IgD-negative memory B cell (primary cell): ENCODE data around the gene PCBP2. TPM values are rescaled to one million over a fixed set of nuclear protein-coding genes. Genes with fewer than 3 reads are reported as not detected.
"Not testable (repeated sequence)": the region's sequence is repeated elsewhere in the genome, so short reads cannot be mapped to it uniquely, and the experiment has no call there.

Source experiments
- H3K27ac Mint-ChIP-seq, 3 donors: one replicate each; pipeline ENCODE4 v1.8.0; 2020 to 2022; ENCODE audit warnings: mild to moderate bottlenecking in 3 of 3, mixed read lengths in 3 of 3, moderate library complexity in 1 of 3
- H3K27me3 Mint-ChIP-seq: one replicate; pipeline ENCODE4 v1.8.0; 2021; ENCODE audit warnings: mixed read lengths
- H3K36me3 Mint-ChIP-seq: one replicate; pipeline ENCODE4 v1.8.0; 2020; ENCODE audit warnings: mild to moderate bottlenecking, mixed read lengths
- H3K4me1 Mint-ChIP-seq, 3 donors: one replicate each; pipeline ENCODE4 v1.8.0; 2020 to 2022; ENCODE audit warnings: mixed read lengths in 3 of 3, mild to moderate bottlenecking in 1 of 3
- H3K4me3 Mint-ChIP-seq, 4 donors: one replicate each; pipeline ENCODE4 v1.8.0; 2020 to 2022; ENCODE audit warnings: mild to moderate bottlenecking in 4 of 4, mixed read lengths in 4 of 4, moderate library complexity in 3 of 4
- H3K9me3 Mint-ChIP-seq, 3 donors: one replicate each; pipeline ENCODE4 v1.8.0; 2020 to 2021; ENCODE audit warnings: mixed read lengths in 3 of 3, mild to moderate bottlenecking in 1 of 3
- polyA plus RNA-seq: library from polyadenylated mRNA; unstranded; fragments of 300-500 nt; fragmentation: Illumina TruSeq; gene quantifications from one replicate; pipeline ENCODE4 v1.2.3, GENCODE V29; 2021

The PCBP2 gene
- 111 TPM for polyA plus RNA-seq

DNA sequence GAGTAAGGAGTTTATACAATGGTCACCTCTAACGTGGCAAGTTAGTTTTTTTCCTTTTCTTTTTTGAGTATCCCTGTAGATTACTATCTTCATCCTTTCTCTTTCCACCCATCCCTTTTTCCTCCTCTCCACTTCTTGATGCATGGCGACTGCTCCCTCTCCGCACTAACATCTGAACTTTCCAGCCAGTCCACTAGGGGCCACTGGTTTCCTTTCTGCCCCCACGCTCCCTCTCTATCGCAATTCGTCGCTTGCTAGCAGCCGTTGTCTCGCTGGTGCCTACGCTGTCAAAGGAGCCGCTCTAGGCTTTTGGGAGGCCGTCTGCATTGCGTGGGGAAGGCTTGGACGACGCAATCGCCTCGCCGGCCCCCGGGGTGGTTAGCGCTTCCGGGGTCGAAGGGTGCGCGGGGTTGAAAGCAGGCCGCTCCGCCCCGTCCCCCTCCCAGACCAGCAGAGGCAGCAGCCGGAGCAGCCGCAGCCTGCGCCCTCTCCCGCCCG, at the start of gene PCBP2:
Gene PCBP2 (plus strand): TSS at position 442 of the 498 bp plus-strand sequence. CDS start 2,699 bp downstream, outside the sequence.
- peaks cover 22 to 30% (median 22%) of the 10 kb centered on the region in 3 donors for H3K4me1 Mint-ChIP-seq
- H3K9me3 Mint-ChIP-seq = no peaks in the 10 kb centered on the region
- peak within 1 kb of the TSS; percentile 16 to 98 (median 95) for H3K27ac Mint-ChIP-seq
- peaks cover 9% of the 10 kb centered on the region for H3K36me3 Mint-ChIP-seq
- H3K27me3 Mint-ChIP-seq = no peaks in the 10 kb centered on the region
- peak within 1 kb of the TSS; percentile 33 to 99 (median 98) for H3K4me3 Mint-ChIP-seq

GRCh38 chr12:53402351-53402750, 49.6 kb upstream of the PCBP2 start:
- H3K4me3 Mint-ChIP-seq, H3K9me3 Mint-ChIP-seq, H3K36me3 Mint-ChIP-seq, H3K27ac Mint-ChIP-seq, H3K27me3 Mint-ChIP-seq: not testable (repeated sequence)
- H3K4me1 Mint-ChIP-seq = peaks cover 4 to 11% (median 7%) of the 10 kb centered on the region in 3 donors

DNA sequence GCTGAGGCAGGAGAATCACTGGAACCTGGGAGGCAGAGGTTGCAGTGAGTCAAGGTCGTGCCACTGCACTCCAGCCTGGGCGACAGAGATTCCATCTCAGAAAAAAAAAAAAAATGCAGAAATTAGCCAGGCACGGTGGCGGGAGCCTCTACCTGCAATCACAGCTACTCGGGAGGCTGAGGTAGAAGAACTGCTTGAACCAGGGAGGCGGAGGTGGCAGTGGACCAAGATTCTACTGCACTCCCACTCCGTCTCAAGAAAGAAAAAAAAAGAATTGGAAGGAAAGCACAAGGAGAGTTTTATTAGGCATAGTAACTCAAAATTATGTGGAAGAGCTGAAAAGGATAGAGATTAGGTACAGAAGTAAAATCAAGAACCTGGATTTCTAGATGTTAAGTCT, 49.0 kb upstream of the PCBP2 start:
- H3K4me1 Mint-ChIP-seq = peaks cover 2 to 8% (median 5%) of the 10 kb centered on the region in 3 donors
- H3K36me3 Mint-ChIP-seq = peaks cover 4% of the 10 kb centered on the region
- peak overlapping the region in 1 of 3 donors; percentile 46 for H3K27ac Mint-ChIP-seq

DNA sequence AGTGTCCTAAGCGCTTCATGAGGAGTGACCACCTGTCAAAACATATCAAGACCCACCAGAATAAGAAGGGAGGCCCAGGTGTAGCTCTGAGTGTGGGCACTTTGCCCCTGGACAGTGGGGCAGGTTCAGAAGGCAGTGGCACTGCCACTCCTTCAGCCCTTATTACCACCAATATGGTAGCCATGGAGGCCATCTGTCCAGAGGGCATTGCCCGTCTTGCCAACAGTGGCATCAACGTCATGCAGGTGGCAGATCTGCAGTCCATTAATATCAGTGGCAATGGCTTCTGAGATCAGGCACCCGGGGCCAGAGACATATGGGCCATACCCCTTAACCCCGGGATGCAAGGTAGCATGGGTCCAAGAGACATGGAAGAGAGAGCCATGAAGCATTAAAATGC, 41.0 kb upstream of the PCBP2 start:
- no peaks in the 10 kb centered on the region for H3K9me3 Mint-ChIP-seq
- H3K4me3 Mint-ChIP-seq = no peak overlapping the region
- H3K27ac Mint-ChIP-seq = no peak overlapping the region
- H3K4me1 Mint-ChIP-seq = peaks cover 10 to 16% (median 11%) of the 10 kb centered on the region in 3 donors
- peaks cover 9% of the 10 kb centered on the region for H3K36me3 Mint-ChIP-seq
- H3K27me3 Mint-ChIP-seq = no peaks in the 10 kb centered on the region

More for the DNA sequence above, 49.0 kb upstream of the PCBP2 start:
- no peaks in the 10 kb centered on the region for H3K27me3 Mint-ChIP-seq
- no peak overlapping the region for H3K4me3 Mint-ChIP-seq
- H3K9me3 Mint-ChIP-seq = no peaks in the 10 kb centered on the region

- Mint-ChIP-seq H3K9me3 (no peaks in the 10 kb centered on the region), H3K27ac (peak overlapping the region in 1 of 3 donors; percentile 24), H3K36me3 (peaks cover 9% of the 10 kb centered on the region), H3K27me3 (no peaks in the 10 kb centered on the region), H3K4me1 (peaks cover 20 to 28% (median 22%) of the 10 kb centered on the region in 3 donors), H3K4me3 (no peak overlapping the region)
Observed at GRCh38 chr12:53413485-53414204, 38.3 kb upstream of the PCBP2 start.

DNA sequence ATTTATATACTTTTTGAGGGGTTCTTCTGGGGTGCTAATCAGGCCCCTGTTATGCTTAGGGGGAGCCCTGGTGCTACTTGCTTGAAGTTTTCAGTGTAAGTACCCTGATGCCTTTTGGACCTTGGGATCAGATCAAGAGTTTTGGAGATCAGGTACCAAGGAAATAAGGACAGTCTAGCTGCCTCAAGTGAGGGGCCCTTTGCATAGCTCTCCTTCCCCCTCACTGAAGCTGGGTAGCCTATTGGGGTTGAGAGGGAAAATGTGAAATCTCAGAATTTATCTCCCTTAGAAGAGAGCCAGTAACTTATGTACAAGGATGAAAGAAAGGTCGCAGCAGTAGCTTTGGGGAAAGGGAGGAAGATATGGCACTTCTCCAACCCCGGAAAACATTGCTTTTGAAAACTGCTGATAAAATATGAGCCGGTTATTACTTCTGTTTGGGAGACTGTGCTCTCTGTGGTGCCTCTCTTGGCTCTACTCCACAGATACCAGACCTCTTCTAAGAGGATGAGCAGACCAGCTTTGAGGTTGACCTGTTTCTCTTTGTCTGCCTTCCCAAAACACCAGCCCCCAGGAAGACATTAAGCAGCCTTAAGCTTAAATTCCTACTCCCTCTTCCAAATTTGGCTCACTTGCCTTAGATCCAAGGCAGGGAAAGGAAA, 37.0 kb upstream of the PCBP2 start:
- H3K36me3 Mint-ChIP-seq = peaks cover 6% of the 10 kb centered on the region
- no peaks in the 10 kb centered on the region for H3K9me3 Mint-ChIP-seq
- no peak overlapping the region for H3K4me3 Mint-ChIP-seq
- peaks cover 24 to 37% (median 31%) of the 10 kb centered on the region in 3 donors for H3K4me1 Mint-ChIP-seq
- H3K27me3 Mint-ChIP-seq = no peaks in the 10 kb centered on the region
- no peak overlapping the region for H3K27ac Mint-ChIP-seq

DNA sequence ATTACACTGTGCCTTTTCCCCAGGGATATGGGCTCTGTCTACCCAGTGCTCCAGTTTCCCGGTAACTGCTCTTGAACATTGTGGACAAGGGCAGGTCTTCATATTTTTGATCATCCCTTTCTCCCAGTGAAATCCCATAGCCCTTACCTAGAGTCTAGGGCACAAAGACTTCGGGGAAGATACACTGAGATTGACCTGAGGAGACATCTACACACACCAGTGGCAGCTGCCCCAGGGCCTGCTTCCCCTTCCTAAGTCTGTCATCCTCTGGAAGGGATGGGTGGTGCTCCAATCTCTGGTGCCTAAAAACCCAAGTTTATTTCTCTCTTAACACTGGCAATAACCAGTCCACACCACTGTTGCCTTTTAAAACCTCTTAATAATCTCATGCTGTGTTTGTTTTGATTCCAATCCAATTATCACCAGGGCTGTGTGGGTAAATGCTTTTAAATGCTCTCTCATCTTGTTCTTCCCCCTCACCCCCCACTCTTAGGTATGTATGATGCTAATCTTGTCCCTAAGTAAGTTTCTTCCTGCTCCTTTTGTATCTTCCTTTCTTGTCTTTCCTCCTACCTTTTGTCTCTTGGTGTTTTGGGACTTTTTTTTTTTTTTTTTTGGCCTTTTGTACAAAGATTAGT, 36.0 kb upstream of the PCBP2 start:
- H3K36me3 Mint-ChIP-seq, H3K4me3 Mint-ChIP-seq, H3K9me3 Mint-ChIP-seq, H3K27me3 Mint-ChIP-seq: not testable (repeated sequence)
- Mint-ChIP-seq H3K27ac (peak overlapping the region; percentile 41 to 65 (median 50)), H3K4me1 (peaks cover 24 to 37% (median 32%) of the 10 kb centered on the region in 3 donors)

DNA sequence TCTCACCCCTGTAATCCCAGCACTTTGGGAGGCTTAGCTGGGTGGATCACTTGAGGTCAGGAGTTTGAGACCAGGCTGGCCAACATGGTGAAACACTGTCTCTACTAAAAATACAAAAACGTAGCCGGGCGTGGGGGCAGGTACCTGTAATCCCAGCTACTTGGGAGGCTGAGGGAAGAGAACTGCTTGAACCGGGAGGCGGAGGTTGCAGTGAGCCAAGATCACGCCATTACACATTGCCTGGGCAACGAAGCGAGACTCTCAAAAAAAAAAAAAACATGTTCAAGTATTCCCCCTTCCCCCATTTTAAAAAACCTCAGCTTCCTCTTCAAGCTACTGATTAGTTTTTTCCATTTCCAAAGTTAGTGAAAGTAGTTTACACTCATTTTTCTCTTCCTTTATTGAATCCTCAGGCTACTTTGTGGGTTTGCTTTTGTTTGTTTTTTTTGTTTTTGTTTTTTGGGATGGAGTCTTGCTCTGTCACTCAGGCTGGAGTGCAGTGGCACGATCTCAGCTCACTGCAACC, 34.5 kb upstream of the PCBP2 start:
- Mint-ChIP-seq H3K4me1 (peaks cover 29 to 36% (median 32%) of the 10 kb centered on the region in 3 donors), H3K4me3 (peak overlapping the region in 2 of 4 donors; percentile 74 to 78), H3K27ac (peak overlapping the region in 2 of 3 donors; percentile 79 to 84)
- H3K9me3 Mint-ChIP-seq, H3K36me3 Mint-ChIP-seq, H3K27me3 Mint-ChIP-seq: not testable (repeated sequence)

DNA sequence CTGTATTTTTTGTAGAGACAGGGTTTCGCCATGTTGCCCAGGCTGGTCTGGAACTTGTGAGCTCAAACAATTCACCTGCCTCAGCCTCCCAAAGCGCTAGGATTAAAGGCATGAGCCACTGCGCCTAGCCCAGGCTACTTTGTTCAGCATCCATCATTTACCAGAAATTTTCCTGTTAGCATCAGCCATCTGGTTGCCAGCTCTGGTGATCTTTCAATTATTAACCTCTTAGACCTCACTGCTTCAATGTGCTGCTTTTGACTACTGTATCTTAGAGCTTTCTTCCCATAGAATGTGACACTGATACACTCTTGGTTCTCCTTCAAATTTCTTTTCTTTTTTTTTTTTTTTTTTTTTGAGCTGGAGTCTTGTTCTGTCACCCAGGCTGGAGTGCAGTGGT, 33.7 kb upstream of the PCBP2 start:
- H3K4me3 Mint-ChIP-seq = peak overlapping the region in 1 of 4 donors; percentile 45
- H3K4me1 Mint-ChIP-seq = peaks cover 22 to 28% (median 28%) of the 10 kb centered on the region in 3 donors
- H3K27ac Mint-ChIP-seq = peak overlapping the region in 2 of 3 donors; percentile 31 to 84
- no peaks in the 10 kb centered on the region for H3K27me3 Mint-ChIP-seq
- no peaks in the 10 kb centered on the region for H3K36me3 Mint-ChIP-seq
- H3K9me3 Mint-ChIP-seq = no peaks in the 10 kb centered on the region

DNA sequence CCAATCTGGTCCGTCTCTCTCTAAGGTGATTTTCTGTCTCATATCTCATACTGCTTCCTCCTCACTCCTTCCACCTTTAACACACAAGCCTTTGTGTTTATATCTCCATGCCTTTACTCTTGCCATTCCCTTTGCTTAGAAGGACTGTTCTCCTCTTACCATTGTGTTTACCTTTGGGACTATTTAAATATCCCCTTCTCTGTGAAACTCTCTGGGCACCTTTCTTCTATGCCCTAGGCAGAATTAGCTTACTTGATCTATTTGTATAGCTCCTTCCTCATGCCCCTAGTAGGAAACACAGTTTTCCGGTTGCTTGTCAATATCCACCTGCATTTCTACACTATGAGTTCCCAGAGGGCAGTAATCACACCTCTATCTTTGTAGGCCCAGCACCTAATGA, 32.1 kb upstream of the PCBP2 start:
- peak overlapping the region in 1 of 4 donors; percentile 75 for H3K4me3 Mint-ChIP-seq
- H3K4me1 Mint-ChIP-seq = peaks cover 20 to 28% (median 26%) of the 10 kb centered on the region in 3 donors
- no peaks in the 10 kb centered on the region for H3K27me3 Mint-ChIP-seq
- H3K36me3 Mint-ChIP-seq = no peaks in the 10 kb centered on the region
- H3K27ac Mint-ChIP-seq = peak overlapping the region in 1 of 3 donors; percentile 42
- no peaks in the 10 kb centered on the region for H3K9me3 Mint-ChIP-seq

- not testable (repeated sequence) for H3K4me3 Mint-ChIP-seq, H3K27ac Mint-ChIP-seq, H3K27me3 Mint-ChIP-seq, H3K36me3 Mint-ChIP-seq, H3K9me3 Mint-ChIP-seq
- H3K4me1 Mint-ChIP-seq = peaks cover 16 to 22% (median 20%) of the 10 kb centered on the region in 3 donors
Observed at GRCh38 chr12:53422247-53422646, 29.7 kb upstream of the PCBP2 start.

- no peak within 1 kb of the TSS for H3K27ac Mint-ChIP-seq
- H3K4me1 Mint-ChIP-seq = peaks cover 9 to 16% (median 13%) of the 10 kb centered on the region in 3 donors
- no peak within 1 kb of the TSS for H3K4me3 Mint-ChIP-seq
- no peaks in the 10 kb centered on the region for H3K9me3 Mint-ChIP-seq
- H3K36me3 Mint-ChIP-seq = peaks cover 1% of the 10 kb centered on the region
- no peaks in the 10 kb centered on the region for H3K27me3 Mint-ChIP-seq
Observed at GRCh38 chr12:53423597-53423996, 28.3 kb upstream of the PCBP2 start, which contains the start of gene AMHR2. AMHR2 (plus strand) TSS chr12:53423855; CDS start chr12:53423935, 80 bp downstream.

GRCh38 chr12:53424626-53425514, 27.0 kb upstream of the PCBP2 start:
- Mint-ChIP-seq H3K9me3 (no peaks in the 10 kb centered on the region), H3K4me1 (peaks cover 4 to 6% (median 4%) of the 10 kb centered on the region in 3 donors), H3K4me3 (no peak overlapping the region), H3K36me3 (peaks cover 1% of the 10 kb centered on the region), H3K27me3 (no peaks in the 10 kb centered on the region), H3K27ac (no peak overlapping the region)
